HUDEP-2 (cell line): ENCODE measurements around the gene CES4A.
"Not testable (repeated sequence)": the region's sequence is repeated elsewhere in the genome, so short reads cannot be mapped to it uniquely, and the experiment has no call there.

Experiments
- DNase-seq, 76 experiments: peaks; one replicate each; lab custom pipeline; 2025; ENCODE audit not compliant: unreplicated experiment in 76 of 76; lab: John Stamatoyannopoulos, UW

The CES4A gene

GRCh38 chr16:66988197-66988788, at the start of gene CES4A:
CES4A (plus strand) TSS chr16:66988589; CDS start chr16:66988773, 184 bp downstream.
- DNase-seq = peak in 1 of 76 experiments; percentile 15

GRCh38 chr16:66939366-66939765, 49.0 kb upstream of the CES4A start:
- no peak for DNase-seq

GRCh38 chr16:66940236-66940635, 48.2 kb upstream of the CES4A start:
- DNase-seq = no peak

- no peak for DNase-seq
These were observed 45.4 kb upstream of the CES4A start for GRCh38 chr16:66942981-66943380.

- DNase-seq = no peak
These were observed 44.8 kb upstream of the CES4A start for GRCh38 chr16:66943426-66944053.

GRCh38 chr16:66944054-66944441, 44.3 kb upstream of the CES4A start:
- no peak for DNase-seq

GRCh38 chr16:66944971-66945370, 43.4 kb upstream of the CES4A start:
- not testable (repeated sequence) for DNase-seq

GRCh38 chr16:66945939-66946338, 42.5 kb upstream of the CES4A start:
- DNase-seq = no peak

GRCh38 chr16:66946541-66946940, 41.8 kb upstream of the CES4A start:
- DNase-seq = no peak

GRCh38 chr16:66946974-66947301, 41.5 kb upstream of the CES4A start:
- no peak for DNase-seq

- peak in 69 of 76 experiments; percentile 11 to 86 (median 64) for DNase-seq
These were observed 40.9 kb upstream of the CES4A start for GRCh38 chr16:66947302-66948065.

- DNase-seq = no peak
These were observed 40.1 kb upstream of the CES4A start for GRCh38 chr16:66948134-66948836.

GRCh38 chr16:66948837-66949225, 39.6 kb upstream of the CES4A start:
- DNase-seq = no peak

- DNase-seq = no peak
These were observed 38.9 kb upstream of the CES4A start for GRCh38 chr16:66949472-66949871.

GRCh38 chr16:66950437-66950836, 38.0 kb upstream of the CES4A start:
- DNase-seq = no peak

GRCh38 chr16:66950971-66951790, 37.2 kb upstream of the CES4A start:
- DNase-seq = no peak

GRCh38 chr16:66952430-66953110, 35.8 kb upstream of the CES4A start:
- DNase-seq = no peak

- DNase-seq = no peak
These were observed 34.8 kb upstream of the CES4A start for GRCh38 chr16:66953462-66954096.

- DNase-seq = peak in 67 of 76 experiments; percentile 3 to 84 (median 50)
These were observed 34.2 kb upstream of the CES4A start for GRCh38 chr16:66954097-66954659.
